Measurements from ENCODE around the gene DNASE2.
"Not testable (repeated sequence)": the region's sequence is repeated elsewhere in the genome, so short reads cannot be mapped to it uniquely, and the experiment has no call there.

The DNASE2 gene

DNA sequence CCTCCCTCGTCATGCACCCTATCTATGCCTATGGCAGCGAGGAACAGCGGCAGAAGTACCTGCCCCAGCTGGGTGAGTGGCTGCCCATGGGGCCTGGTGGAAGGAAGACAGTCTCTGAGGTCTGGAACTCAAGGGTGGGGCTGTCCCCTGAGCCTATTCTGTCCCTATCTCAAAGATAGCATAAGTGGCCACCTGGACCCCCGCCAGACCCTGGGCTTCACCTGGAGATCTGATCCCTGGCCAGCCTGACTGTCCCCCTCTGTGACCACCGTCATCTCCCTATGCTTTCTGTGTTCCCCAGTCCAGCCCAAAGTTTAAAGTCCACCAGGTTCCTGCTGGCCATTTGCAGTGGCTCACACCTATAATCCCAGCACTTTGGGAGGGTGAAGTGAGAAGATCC is 12.3 kb upstream of the DNASE2 start:
- H3K9ac ChIP-seq (ENCODE audit: low read length) = no peak overlapping the region
- H3K9me3 ChIP-seq (ENCODE audit: insufficient read depth, low read length) = no peaks in the 10 kb centered on the region
- no peaks in the 10 kb centered on the region for H3K9me2 ChIP-seq (replicated peaks; ENCODE audit: insufficient read depth, low read length)
- peaks cover 7% of the 10 kb centered on the region for H3K79me2 ChIP-seq (ENCODE audit: insufficient read depth, low read length)
- no peak overlapping the region for H3K4me2 ChIP-seq (ENCODE audit: low read depth, low read length, poor library complexity, severe bottlenecking)
- no peak overlapping the region for H2AFZ ChIP-seq (ENCODE audit: low read depth, low read length, severe bottlenecking)
- no peaks in the 10 kb centered on the region for H4K20me1 ChIP-seq (ENCODE audit: low read depth, low read length)
- H3K27ac ChIP-seq (ENCODE audit: low read depth, low read length) = no peak overlapping the region
- no peaks in the 10 kb centered on the region for H3K36me3 ChIP-seq (ENCODE audit: low read length)
- H3K27me3 ChIP-seq (ENCODE audit: low read length) = no peaks in the 10 kb centered on the region
- TF ChIP-seq CTCF (IDR thresholded peaks at IDR 0.05; ENCODE audit: insufficient read depth, low read length, poor library complexity, severe bottlenecking) (no peak), EZH2phosphoT487 (conservative IDR thresholded peaks at IDR 0.05; ENCODE audit: low read length) (no peak)
- H3F3A ChIP-seq (ENCODE audit: insufficient read depth) = no peaks in the 10 kb centered on the region
- no peak overlapping the region for H3K4me3 ChIP-seq (ENCODE audit: insufficient read depth, low read length, poor library complexity, severe bottlenecking)

- no peak overlapping the region for H2AFZ ChIP-seq (ENCODE audit: low read depth, low read length, severe bottlenecking)
- H3K79me2 ChIP-seq (ENCODE audit: insufficient read depth, low read length) = peaks cover 7% of the 10 kb centered on the region
- no peaks in the 10 kb centered on the region for H3K9me3 ChIP-seq (ENCODE audit: insufficient read depth, low read length)
- H4K20me1 ChIP-seq (ENCODE audit: low read depth, low read length) = no peaks in the 10 kb centered on the region
- peak overlapping the region; percentile 64 for H3K4me3 ChIP-seq (ENCODE audit: insufficient read depth, low read length, poor library complexity, severe bottlenecking)
- H3K4me2 ChIP-seq (ENCODE audit: low read depth, low read length, poor library complexity, severe bottlenecking) = peak overlapping the region; percentile 88
- H3K9me2 ChIP-seq (replicated peaks; ENCODE audit: insufficient read depth, low read length) = no peaks in the 10 kb centered on the region
- TF ChIP-seq CTCF (IDR thresholded peaks at IDR 0.05; ENCODE audit: insufficient read depth, low read length, poor library complexity, severe bottlenecking) = no peak
- H3K27ac ChIP-seq (ENCODE audit: low read depth, low read length) = no peak overlapping the region
- no peaks in the 10 kb centered on the region for H3F3A ChIP-seq (ENCODE audit: insufficient read depth)
- H3K36me3 ChIP-seq (ENCODE audit: low read length) = no peaks in the 10 kb centered on the region
- H3K27me3 ChIP-seq (ENCODE audit: low read length) = no peaks in the 10 kb centered on the region
- peak overlapping the region; percentile 57 for H3K9ac ChIP-seq (ENCODE audit: low read length)
These were observed 10.3 kb upstream of the DNASE2 start for GRCh38 chr19:12891553-12892021.

DNA sequence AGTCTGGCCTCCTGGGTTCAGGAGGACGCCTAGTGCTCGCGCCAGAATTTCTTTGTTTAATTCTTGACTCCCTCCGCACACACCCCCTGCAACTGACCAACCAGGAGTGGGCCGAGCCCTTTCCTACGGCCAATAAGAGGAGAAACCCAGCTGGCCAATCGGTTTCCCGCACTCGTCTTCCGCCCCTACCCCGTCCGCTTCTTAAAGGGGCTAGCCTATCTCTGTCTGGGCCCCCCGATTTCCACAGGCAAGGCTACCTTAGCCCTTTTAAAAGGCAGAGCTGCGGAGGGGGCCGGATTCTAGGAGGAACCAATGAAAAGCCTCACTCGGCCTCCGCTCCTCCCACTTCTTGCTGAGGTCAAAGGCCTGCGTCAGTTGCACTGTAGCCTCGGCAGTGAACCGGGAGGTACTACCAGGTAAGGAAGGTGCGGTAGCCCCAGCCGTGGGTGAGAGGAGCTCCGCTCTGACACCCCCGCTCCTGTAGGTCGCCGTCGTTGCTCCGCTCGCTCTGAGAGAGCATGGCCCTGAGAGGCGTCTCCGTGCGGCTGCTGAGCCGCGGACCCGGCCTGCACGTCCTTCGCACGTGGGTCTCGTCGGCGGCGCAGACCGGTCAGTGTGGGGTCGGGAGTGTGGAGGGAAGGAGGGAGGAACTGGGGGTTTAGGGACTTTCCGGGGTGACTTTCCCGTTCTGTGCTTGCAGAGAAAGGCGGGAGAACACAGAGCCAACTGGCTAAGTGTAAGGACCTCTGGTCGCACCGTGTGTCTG is 9.7 kb upstream of the DNASE2 start, which contains the start of gene GCDH:
Gene GCDH, plus strand, starts transcription at position 374 of the 766 bp plus-strand sequence. Its CDS starts 145 bp downstream, at position 519.
- H3K79me2 ChIP-seq (ENCODE audit: insufficient read depth, low read length) = peaks cover 7% of the 10 kb centered on the region
- no peaks in the 10 kb centered on the region for H3K36me3 ChIP-seq (ENCODE audit: low read length)
- H3K4me3 ChIP-seq (ENCODE audit: insufficient read depth, low read length, poor library complexity, severe bottlenecking) = peak within 1 kb of the TSS; percentile 64
- peak within 1 kb of the TSS; percentile 57 for H3K9ac ChIP-seq (ENCODE audit: low read length)
- H3K27ac ChIP-seq (ENCODE audit: low read depth, low read length) = no peak within 1 kb of the TSS
- TF ChIP-seq CTCF (IDR thresholded peaks at IDR 0.05; ENCODE audit: insufficient read depth, low read length, poor library complexity, severe bottlenecking) = no peak
- TF ChIP-seq EZH2phosphoT487 (conservative IDR thresholded peaks at IDR 0.05; ENCODE audit: low read length) = no peak
- no peaks in the 10 kb centered on the region for H4K20me1 ChIP-seq (ENCODE audit: low read depth, low read length)
- peak within 1 kb of the TSS; percentile 73 for H2AFZ ChIP-seq (ENCODE audit: low read depth, low read length, severe bottlenecking)
- no peaks in the 10 kb centered on the region for H3K9me2 ChIP-seq (replicated peaks; ENCODE audit: insufficient read depth, low read length)
- no peaks in the 10 kb centered on the region for H3K27me3 ChIP-seq (ENCODE audit: low read length)
- H3K4me2 ChIP-seq (ENCODE audit: low read depth, low read length, poor library complexity, severe bottlenecking) = peak within 1 kb of the TSS; percentile 88
- H3K9me3 ChIP-seq (ENCODE audit: insufficient read depth, low read length) = no peaks in the 10 kb centered on the region
- no peaks in the 10 kb centered on the region for H3F3A ChIP-seq (ENCODE audit: insufficient read depth)

DNA sequence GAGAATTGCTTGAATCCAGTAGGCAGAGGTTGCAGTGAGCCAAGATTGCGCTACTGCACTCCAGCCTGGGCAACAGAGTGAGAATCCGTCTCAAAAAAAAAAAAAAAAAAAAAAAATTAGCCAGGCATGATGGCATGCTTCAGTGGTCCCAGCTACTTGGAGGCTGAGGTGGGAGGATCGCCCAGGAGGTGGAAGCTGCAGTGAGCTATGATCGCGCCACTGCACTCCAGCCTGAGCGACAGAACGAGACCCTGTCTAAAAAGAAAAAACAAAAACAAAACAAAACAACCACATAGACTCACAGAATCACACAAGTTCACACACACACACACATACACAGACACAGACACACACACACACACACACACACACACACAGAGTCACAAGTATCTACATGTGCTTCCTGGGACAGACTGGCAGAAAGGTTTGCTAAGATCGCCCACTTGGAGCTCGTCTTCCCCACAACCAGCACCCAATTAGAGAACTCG is 9.1 kb upstream of the DNASE2 start:
- Histone ChIP-seq H3K4me3 (ENCODE audit: insufficient read depth, low read length, poor library complexity, severe bottlenecking) (peak overlapping the region; percentile 54), H3K9ac (ENCODE audit: low read length) (peak overlapping the region; percentile 33; the same call in 1 of the 2 replicates), H3K4me2 (ENCODE audit: low read depth, low read length, poor library complexity, severe bottlenecking) (peak overlapping the region; percentile 87), H2AFZ (ENCODE audit: low read depth, low read length, severe bottlenecking) (peak overlapping the region; percentile 73)
- not testable (repeated sequence) for H3K9me3 ChIP-seq (ENCODE audit: insufficient read depth, low read length); H3K27me3 ChIP-seq (ENCODE audit: low read length); H3K36me3 ChIP-seq (ENCODE audit: low read length); H4K20me1 ChIP-seq (ENCODE audit: low read depth, low read length); H3F3A ChIP-seq (ENCODE audit: insufficient read depth); H3K9me2 ChIP-seq (replicated peaks; ENCODE audit: insufficient read depth, low read length); H3K79me2 ChIP-seq (ENCODE audit: insufficient read depth, low read length); H3K27ac ChIP-seq (ENCODE audit: low read depth, low read length)
